ENCODE data around the gene JMJD6.
A peak's percentile ranks its signal among the peaks of the same experiment; 100 is the strongest.
"Not testable (repeated sequence)": the region's sequence is repeated elsewhere in the genome, so short reads cannot be mapped to it uniquely, and the experiment has no call there.

Gene JMJD6

DNA sequence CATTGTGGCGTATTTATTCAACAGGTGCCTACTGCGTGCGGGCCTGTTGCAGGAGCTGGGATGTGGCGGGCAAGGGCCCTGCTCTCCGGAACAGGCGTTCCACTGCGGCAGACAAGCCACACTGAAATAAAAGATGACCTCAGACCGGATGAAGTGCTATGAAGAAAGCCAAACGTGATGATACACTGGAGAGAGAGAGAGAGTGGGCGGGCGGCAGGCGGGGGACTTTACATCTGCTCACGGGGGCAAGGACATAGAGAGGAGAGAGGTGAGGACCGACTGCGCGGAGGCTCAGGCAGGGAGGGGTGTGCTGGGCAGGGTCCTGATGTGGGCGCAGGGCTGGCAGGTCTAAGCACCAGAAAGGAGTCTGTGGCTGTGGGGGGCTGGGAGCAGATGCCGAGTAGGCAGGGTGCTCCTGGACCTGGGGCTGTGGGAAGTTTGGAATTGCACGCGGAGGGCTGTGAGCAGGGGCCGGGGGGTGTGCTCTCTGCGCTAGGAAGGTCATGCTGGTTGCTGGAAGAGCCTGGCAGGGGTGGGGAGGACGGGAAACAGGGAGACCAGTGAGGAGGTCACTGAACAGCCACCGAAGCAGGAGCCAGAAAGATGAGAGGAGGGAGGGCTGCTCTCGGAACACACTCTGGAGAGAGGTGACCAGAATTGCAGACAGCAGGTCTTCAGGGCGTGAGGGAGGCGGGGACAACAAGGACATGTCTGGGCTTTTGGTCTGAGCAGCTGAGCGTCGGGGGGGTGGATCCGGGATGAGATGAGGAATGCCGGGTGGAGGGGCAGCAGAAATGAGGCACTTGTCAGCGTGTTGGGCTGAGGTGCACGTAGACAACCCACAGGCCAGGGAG, 25.6 kb downstream of the JMJD6 start:
- H3K9me3 ChIP-seq (replicated peaks; ENCODE audit: low read length): no peaks in the 10 kb centered on the region
- H3K4me1 ChIP-seq (ENCODE audit: control insufficient read depth, insufficient read depth, low read length): peaks cover 63% of the 10 kb centered on the region
- no peaks in the 10 kb centered on the region for H3K27me3 ChIP-seq (ENCODE audit: control insufficient read depth, insufficient read depth, low read length)
- peak overlapping the region; percentile 85 for H3K4me2 ChIP-seq (ENCODE audit: low read length)
- peak overlapping the region; percentile 64 for H3K4me3 ChIP-seq (ENCODE audit: low read length)
- H3K9ac ChIP-seq (ENCODE audit: low read depth, low read length): peak overlapping the region; percentile 72
- peaks cover 7% of the 10 kb centered on the region for H3K36me3 ChIP-seq (ENCODE audit: insufficient read depth, low read length)

- peak overlapping the region; percentile 50 for H3K4me3 ChIP-seq (ENCODE audit: low read length)
- H3K4me2 ChIP-seq (ENCODE audit: low read length): peak overlapping the region; percentile 85
- no peaks in the 10 kb centered on the region for H3K27me3 ChIP-seq (ENCODE audit: control insufficient read depth, insufficient read depth, low read length)
- H3K36me3 ChIP-seq (ENCODE audit: insufficient read depth, low read length): peaks cover under 1% of the 10 kb centered on the region
- H3K4me1 ChIP-seq (ENCODE audit: control insufficient read depth, insufficient read depth, low read length): peaks cover 68% of the 10 kb centered on the region
- H3K9ac ChIP-seq (ENCODE audit: low read depth, low read length): peak overlapping the region; percentile 72
- H3K9me3 ChIP-seq (replicated peaks; ENCODE audit: low read length): no peaks in the 10 kb centered on the region
These were observed 26.2 kb downstream of the JMJD6 start for GRCh38 chr17:76700270-76700616.

DNA sequence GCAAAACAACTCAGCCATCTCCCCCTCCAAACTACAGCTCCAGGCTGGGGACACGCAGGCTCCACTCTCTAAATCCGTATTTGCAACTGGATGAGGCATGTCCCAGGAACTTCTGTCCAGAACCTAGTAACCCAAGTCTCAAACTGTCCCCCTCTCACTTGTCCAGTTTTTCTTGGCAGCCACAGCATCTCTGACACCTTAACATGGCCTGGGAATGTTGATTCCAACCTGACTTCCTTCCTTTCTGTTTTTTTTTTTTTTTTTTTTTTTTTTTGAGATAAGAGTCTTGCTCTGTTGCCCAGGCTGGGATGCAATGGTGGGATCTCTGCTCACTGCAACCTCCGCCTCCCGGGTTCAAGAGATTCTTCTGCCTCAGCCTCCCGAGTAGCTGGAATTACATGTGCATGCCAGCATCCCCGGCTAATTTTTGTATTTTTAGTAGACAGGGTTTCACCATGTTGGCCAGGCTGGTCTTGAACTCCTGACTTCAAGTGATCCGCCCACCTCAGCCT, 27.9 kb downstream of the JMJD6 start:
- Histone ChIP-seq H3K4me2 (ENCODE audit: low read length) (peak overlapping the region; percentile 65), H3K9ac (ENCODE audit: low read depth, low read length) (peak overlapping the region; percentile 76), H3K4me1 (ENCODE audit: control insufficient read depth, insufficient read depth, low read length) (peaks cover 78% of the 10 kb centered on the region)
- H3K9me3 ChIP-seq (replicated peaks; ENCODE audit: low read length); H3K27me3 ChIP-seq (ENCODE audit: control insufficient read depth, insufficient read depth, low read length); H3K36me3 ChIP-seq (ENCODE audit: insufficient read depth, low read length); H3K4me3 ChIP-seq (ENCODE audit: low read length): not testable (repeated sequence)

DNA sequence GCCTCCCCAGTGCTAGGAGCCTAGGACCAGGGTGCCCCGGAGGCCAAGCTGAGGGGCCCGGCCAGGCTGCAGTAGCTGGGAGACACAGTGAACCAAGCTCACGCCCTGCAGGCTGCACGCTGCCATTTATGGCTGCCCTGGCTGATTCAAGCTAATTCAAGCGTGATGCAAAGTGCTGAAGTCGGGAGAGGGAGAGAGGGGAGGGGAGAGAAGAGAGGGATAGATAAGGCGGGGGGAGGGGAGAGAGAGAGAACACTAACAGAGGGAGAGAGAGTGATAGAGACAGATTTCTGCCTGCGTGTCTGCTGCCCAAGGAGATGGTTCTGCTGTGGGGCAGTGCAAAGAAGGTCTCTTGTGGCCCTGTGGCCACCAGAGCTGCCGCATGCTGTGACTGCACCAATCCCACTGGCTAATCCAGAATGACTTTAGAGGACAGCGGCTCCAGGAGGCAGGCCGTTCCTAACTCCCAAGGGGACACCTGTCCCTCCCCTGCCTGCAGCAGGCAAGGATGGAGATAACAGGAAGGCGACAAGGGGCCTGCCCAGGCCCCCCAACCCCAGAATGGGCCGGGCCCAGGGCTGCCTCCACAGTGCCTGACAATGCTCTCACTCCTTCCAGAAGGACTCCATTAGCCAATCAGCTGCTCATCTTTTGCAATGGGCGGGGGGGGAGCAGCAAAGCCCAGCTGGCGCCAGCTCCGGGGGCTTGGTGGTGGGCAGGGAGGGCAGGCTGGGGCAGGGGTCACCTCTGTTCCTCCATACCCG, 28.5 kb downstream of the JMJD6 start:
- peak overlapping the region; percentile 76 for H3K9ac ChIP-seq (ENCODE audit: low read depth, low read length)
- no peaks in the 10 kb centered on the region for H3K9me3 ChIP-seq (replicated peaks; ENCODE audit: low read length)
- peaks cover 84% of the 10 kb centered on the region for H3K4me1 ChIP-seq (ENCODE audit: control insufficient read depth, insufficient read depth, low read length)
- H3K4me2 ChIP-seq (ENCODE audit: low read length): peak overlapping the region; percentile 65
- no peaks in the 10 kb centered on the region for H3K27me3 ChIP-seq (ENCODE audit: control insufficient read depth, insufficient read depth, low read length)
- H3K4me3 ChIP-seq (ENCODE audit: low read length): peak overlapping the region; percentile 43
- H3K36me3 ChIP-seq (ENCODE audit: insufficient read depth, low read length): no peaks in the 10 kb centered on the region

GRCh38 chr17:76696763-76697701, 29.4 kb downstream of the JMJD6 start:
- Histone ChIP-seq H3K4me2 (ENCODE audit: low read length) (peak overlapping the region; percentile 65), H3K4me3 (ENCODE audit: low read length) (peak overlapping the region; percentile 43), H3K4me1 (ENCODE audit: control insufficient read depth, insufficient read depth, low read length) (peaks cover 85% of the 10 kb centered on the region), H3K9ac (ENCODE audit: low read depth, low read length) (peak overlapping the region; percentile 76), H3K27me3 (ENCODE audit: control insufficient read depth, insufficient read depth, low read length) (no peaks in the 10 kb centered on the region), H3K36me3 (ENCODE audit: insufficient read depth, low read length) (no peaks in the 10 kb centered on the region), H3K9me3 (replicated peaks; ENCODE audit: low read length) (no peaks in the 10 kb centered on the region)

DNA sequence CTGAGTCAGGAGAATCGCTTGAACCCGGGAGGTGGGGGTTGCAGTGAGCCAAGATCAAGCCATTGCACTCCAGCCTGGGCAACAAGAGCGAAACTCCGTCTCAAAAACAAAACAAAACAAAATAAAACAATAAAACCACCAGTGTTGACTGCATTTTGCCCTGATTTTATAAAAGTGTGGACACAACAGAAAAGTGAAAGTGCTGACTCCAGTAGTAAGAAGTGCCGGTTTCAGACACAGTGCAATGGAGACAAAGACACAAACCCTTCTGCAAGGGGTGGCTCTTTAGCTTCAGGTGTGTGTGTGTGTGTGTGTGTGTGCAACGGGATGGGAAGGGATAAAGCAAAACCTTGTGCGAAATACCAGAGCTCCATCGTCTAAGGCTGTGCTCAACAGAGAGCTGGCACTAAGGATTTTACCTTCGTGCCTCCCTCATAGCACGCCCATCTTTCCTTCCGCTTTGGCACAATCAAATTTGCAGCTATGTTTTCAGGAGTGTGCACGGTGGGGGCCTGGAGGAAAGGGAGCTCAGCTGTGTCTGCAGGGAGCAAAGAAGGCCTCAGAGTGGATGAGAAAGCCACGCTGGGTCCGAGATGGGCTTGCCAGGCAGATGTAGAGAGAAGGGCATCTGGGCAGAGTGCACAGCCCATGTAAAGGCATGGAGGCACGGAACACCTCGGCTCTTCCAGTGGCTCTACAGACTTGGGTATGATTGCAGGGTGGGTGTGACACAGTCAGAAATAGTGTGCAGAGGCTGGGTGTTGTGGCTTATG, 31.2 kb downstream of the JMJD6 start:
- no peaks in the 10 kb centered on the region for H3K27me3 ChIP-seq (ENCODE audit: control insufficient read depth, insufficient read depth, low read length)
- H3K4me3 ChIP-seq (ENCODE audit: low read length): no peak overlapping the region
- peak overlapping the region; percentile 2 for H3K9ac ChIP-seq (ENCODE audit: low read depth, low read length)
- no peaks in the 10 kb centered on the region for H3K9me3 ChIP-seq (replicated peaks; ENCODE audit: low read length)
- H3K4me2 ChIP-seq (ENCODE audit: low read length): peak overlapping the region; percentile 69
- H3K4me1 ChIP-seq (ENCODE audit: control insufficient read depth, insufficient read depth, low read length): peaks cover 82% of the 10 kb centered on the region
- H3K36me3 ChIP-seq (ENCODE audit: insufficient read depth, low read length): peaks cover 7% of the 10 kb centered on the region

DNA sequence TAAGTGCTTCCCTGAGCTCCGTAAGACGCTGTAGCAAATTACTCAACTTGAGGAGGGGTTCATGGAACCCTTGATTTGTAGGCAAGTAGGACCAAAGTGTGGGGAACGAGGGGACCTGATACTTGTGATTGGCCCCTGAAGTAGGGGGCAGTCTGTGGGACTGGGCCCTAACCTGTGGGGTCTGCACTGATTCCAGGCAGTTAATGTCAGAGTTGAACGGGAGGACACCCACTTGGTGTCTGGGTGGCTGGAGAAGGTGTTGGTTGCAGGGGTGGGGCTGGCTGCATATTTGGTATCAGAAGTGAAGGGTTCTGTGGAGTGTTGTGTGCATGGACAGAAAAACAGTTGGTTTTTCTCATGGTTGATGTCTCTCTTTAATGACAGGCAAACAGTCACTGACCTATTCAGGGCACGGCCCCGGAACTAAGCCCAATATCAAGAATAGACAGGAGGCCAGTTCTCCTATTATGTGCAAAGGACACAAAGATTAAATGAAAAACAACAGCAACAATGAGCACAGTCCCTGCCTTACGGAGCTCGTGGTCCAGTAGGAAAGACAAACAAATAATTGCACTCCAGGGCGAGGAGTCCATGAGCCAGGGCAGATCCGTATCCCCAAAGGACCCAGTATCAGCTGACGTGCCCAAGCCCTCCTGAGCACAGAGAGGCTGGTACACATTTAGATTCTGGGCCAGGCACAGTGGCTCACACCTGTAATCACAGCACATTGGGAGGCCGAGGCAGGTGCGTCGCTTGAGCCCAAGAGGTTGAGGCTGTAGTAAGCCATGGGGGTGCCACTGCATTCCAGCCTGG, 34.8 kb downstream of the JMJD6 start:
- Histone ChIP-seq H3K36me3 (ENCODE audit: insufficient read depth, low read length) (peaks cover 23% of the 10 kb centered on the region), H3K9ac (ENCODE audit: low read depth, low read length) (no peak overlapping the region), H3K27me3 (ENCODE audit: control insufficient read depth, insufficient read depth, low read length) (no peaks in the 10 kb centered on the region), H3K4me2 (ENCODE audit: low read length) (no peak overlapping the region), H3K9me3 (replicated peaks; ENCODE audit: low read length) (no peaks in the 10 kb centered on the region), H3K4me1 (ENCODE audit: control insufficient read depth, insufficient read depth, low read length) (peaks cover 80% of the 10 kb centered on the region), H3K4me3 (ENCODE audit: low read length) (no peak overlapping the region)

DNA sequence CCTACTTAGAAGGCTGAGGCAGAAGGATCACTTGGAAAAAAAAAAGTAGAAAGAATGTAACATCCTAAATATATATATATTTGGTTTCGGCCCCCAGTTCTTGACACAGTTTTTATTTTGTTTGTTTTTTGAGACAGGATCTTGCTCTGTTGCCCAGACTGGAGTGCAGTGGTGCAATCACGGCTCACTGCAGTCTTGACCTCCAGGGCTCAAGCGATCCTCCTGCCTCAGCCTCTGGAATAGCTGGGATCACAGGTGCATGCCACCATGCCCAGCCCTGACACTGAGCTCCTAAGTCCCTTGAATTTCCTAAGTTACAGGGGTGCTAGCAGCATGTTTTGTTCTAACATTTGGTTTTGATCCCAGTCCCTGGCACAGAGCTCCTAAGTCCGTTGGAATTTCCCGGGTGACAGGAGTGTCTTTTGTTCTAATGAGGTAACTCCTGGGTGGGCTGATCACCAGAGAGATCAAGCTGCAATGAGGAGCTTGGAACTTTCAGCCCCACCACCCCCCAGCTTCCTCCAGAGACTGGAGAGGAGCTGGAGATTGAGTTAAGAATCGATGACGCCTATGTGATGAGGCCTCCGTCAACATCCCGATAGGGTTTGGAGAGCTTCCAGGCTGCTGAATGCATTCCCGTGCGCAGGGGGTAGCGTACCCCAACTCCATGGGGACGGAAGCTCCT, 35.7 kb downstream of the JMJD6 start:
- peaks cover 26% of the 10 kb centered on the region for H3K36me3 ChIP-seq (ENCODE audit: insufficient read depth, low read length)

GRCh38 chr17:76689859-76690258, 36.5 kb downstream of the JMJD6 start:
- Histone ChIP-seq H3K4me1 (ENCODE audit: control insufficient read depth, insufficient read depth, low read length) (peaks cover 67% of the 10 kb centered on the region), H3K9me3 (replicated peaks; ENCODE audit: low read length) (no peaks in the 10 kb centered on the region)

More for the DNA sequence above, 35.7 kb downstream of the JMJD6 start:
- H3K9ac ChIP-seq (ENCODE audit: low read depth, low read length): no peak overlapping the region
- H3K4me1 ChIP-seq (ENCODE audit: control insufficient read depth, insufficient read depth, low read length): peaks cover 75% of the 10 kb centered on the region
- no peak overlapping the region for H3K4me3 ChIP-seq (ENCODE audit: low read length)
- H3K4me2 ChIP-seq (ENCODE audit: low read length): no peak overlapping the region
- H3K9me3 ChIP-seq (replicated peaks; ENCODE audit: low read length): no peaks in the 10 kb centered on the region
- no peaks in the 10 kb centered on the region for H3K27me3 ChIP-seq (ENCODE audit: control insufficient read depth, insufficient read depth, low read length)

More at GRCh38 chr17:76689859-76690258, 36.5 kb downstream of the JMJD6 start:
- H3K27me3 ChIP-seq (ENCODE audit: control insufficient read depth, insufficient read depth, low read length): no peaks in the 10 kb centered on the region
- H3K36me3 ChIP-seq (ENCODE audit: insufficient read depth, low read length): peaks cover 29% of the 10 kb centered on the region
- peak overlapping the region; percentile 76 for H3K9ac ChIP-seq (ENCODE audit: low read depth, low read length)
- H3K4me3 ChIP-seq (ENCODE audit: low read length): no peak overlapping the region
- peak overlapping the region; percentile 74 for H3K4me2 ChIP-seq (ENCODE audit: low read length)

All from skeletal muscle satellite cell (primary cell).